Testis (tissue), 3 donors: ENCODE measurements around the gene AGBL4. TPM values are rescaled to one million over a fixed set of nuclear protein-coding genes. Genes with fewer than 3 reads are reported as not detected.

Experiments used
- DNase-seq: peaks from one replicate; pipeline ENCODE4 v3.0.0-alpha.2; 2019
- H3K27ac ChIP-seq, 2 donors: fragments of 200-600 bp; sonication (generic); one replicate each; pipeline ENCODE4 v1.5.1; 2019
- H3K27me3 ChIP-seq: fragments of 200-600 bp; sonication (generic); one replicate; pipeline ENCODE4 v1.5.1; 2019
- H3K36me3 ChIP-seq: fragments of 200-600 bp; sonication (generic); one replicate; pipeline ENCODE4 v1.5.1; 2017; ENCODE audit warnings: low read depth; ENCODE audit errors: missing control alignments
- H3K4me1 ChIP-seq: fragments of 200-600 bp; sonication (generic); one replicate; pipeline ENCODE4 v1.5.1; 2019
- H3K4me3 ChIP-seq, 2 donors: fragments of 200-600 bp; sonication (generic); one replicate each; pipeline ENCODE4 v1.5.1; 2017 to 2019
- H3K9me3 ChIP-seq: fragments of 200-600 bp; sonication (generic); one replicate; pipeline ENCODE4 v1.5.1; 2017
- CTCF ChIP-seq, 3 experiments: fragments of 450-650 bp in 2 of 3; fragments of 200-600 bp in 1 of 3; sonication (generic) in 1 of 3; IDR thresholded peaks; one replicate each; pipeline ENCODE4 v1.5.1; 2016 to 2019; ENCODE audit warnings: antibody characterized with exemption in 3 of 3, mild to moderate bottlenecking in 2 of 3, moderate library complexity in 1 of 3
- POLR2A ChIP-seq: fragments of 450-650 bp; IDR thresholded peaks from one replicate; pipeline ENCODE4 v1.6.1; 2017; ENCODE audit warnings: antibody characterized with exemption, mild to moderate bottlenecking, moderate library complexity
- WGBS, 2 donors: methylation state at CpG; one replicate each; pipeline ENCODE4 v1.1.5; 2018; 5-methylcytosine and 5-hydroxymethylcytosine counted together
- intact Hi-C: fragments of 100-400 bp; cut with DNase I; formaldehyde crosslinking; loops from one replicate; pipeline ENCODE4 v1.15.1; 2023; ENCODE audit warnings: low total_unique reads
- polyA plus RNA-seq: library from polyadenylated mRNA; stranded (reverse); fragments of 350-450 nt; fragmentation: Illumina TruSeq; extraction: RNeasy Lipid Tissue Mini Kit (QIAGEN cat#74804); gene quantifications from one replicate; pipeline ENCODE4 v1.2.3, GENCODE V29; 2014; ENCODE audit warnings: low read depth, low replicate concordance; ENCODE audit not compliant: insufficient read depth
- total RNA-seq, 2 donors: library from RNA; depleted of rRNA; stranded (reverse); fragments of >200 nt; gene quantifications; one replicate each; pipeline ENCODE4 v1.2.3, GENCODE V29; 2016

Gene AGBL4
- total and polyA plus RNA-seq, 3 donors from 2014 or later = 3.3 to 6.9 (median 5.8) TPM

- intact Hi-C loops = no loop called here
- H3K4me3 ChIP-seq = no peak overlapping the region
- WGBS, 2 donors = 50 to 55% methylated on average over 2 of the region's 2 CpGs
Measured at GRCh38 chr1:48576565-48576964, 1447.2 kb downstream of the AGBL4 start.

GRCh38 chr1:48572646-48573258 is 1451.0 kb downstream of the AGBL4 start:
- peak; percentile 10 to 54 (median 48) for TF ChIP-seq CTCF (IDR thresholded peaks at IDR 0.05)
- no peak for TF ChIP-seq POLR2A
- no peaks in the 10 kb centered on the region for H3K4me1 ChIP-seq
- no peak overlapping the region for H3K4me3 ChIP-seq
- peak; percentile 72 for DNase-seq
- no peaks in the 10 kb centered on the region for H3K9me3 ChIP-seq
- intact Hi-C loops = no loop called here
- H3K27ac ChIP-seq = no peak overlapping the region
- H3K27me3 ChIP-seq = no peaks in the 10 kb centered on the region
- H3K36me3 ChIP-seq = no peaks in the 10 kb centered on the region
- 59 to 70% methylated on average over 7 of the region's 7 CpGs for WGBS, 2 donors

More at GRCh38 chr1:48576565-48576964, 1447.2 kb downstream of the AGBL4 start:
- H3K27ac ChIP-seq = no peak overlapping the region
- no peaks in the 10 kb centered on the region for H3K27me3 ChIP-seq
- no peak for DNase-seq
- TF ChIP-seq POLR2A (no peak), CTCF (IDR thresholded peaks at IDR 0.05) (no peak)
- H3K36me3 ChIP-seq = no peaks in the 10 kb centered on the region
- H3K9me3 ChIP-seq = no peaks in the 10 kb centered on the region
- no peaks in the 10 kb centered on the region for H3K4me1 ChIP-seq

GRCh38 chr1:48572134-48572533 is 1451.6 kb downstream of the AGBL4 start:
- intact Hi-C loops = no loop called here
- 72 to 83% methylated on average over 4 of the region's 4 CpGs for WGBS, 2 donors
- TF ChIP-seq CTCF (IDR thresholded peaks at IDR 0.05) (no peak), POLR2A (no peak)
- no peak overlapping the region for H3K4me3 ChIP-seq
- H3K36me3 ChIP-seq = no peaks in the 10 kb centered on the region
- no peak for DNase-seq
- H3K27ac ChIP-seq = no peak overlapping the region
- no peaks in the 10 kb centered on the region for H3K4me1 ChIP-seq
- no peaks in the 10 kb centered on the region for H3K27me3 ChIP-seq
- no peaks in the 10 kb centered on the region for H3K9me3 ChIP-seq

- Histone ChIP-seq H3K9me3 (no peaks in the 10 kb centered on the region), H3K4me3 (no peak overlapping the region), H3K27ac (no peak overlapping the region), H3K27me3 (no peaks in the 10 kb centered on the region), H3K4me1 (no peaks in the 10 kb centered on the region), H3K36me3 (no peaks in the 10 kb centered on the region)
- no peak for DNase-seq
- 71 to 75% methylated on average over 3 of the region's 3 CpGs for WGBS, 2 donors
- intact Hi-C loops = no loop called here
- TF ChIP-seq POLR2A (no peak), CTCF (IDR thresholded peaks at IDR 0.05) (no peak)
Measured at GRCh38 chr1:48571303-48571987, 1452.3 kb downstream of the AGBL4 start.

- no peak for DNase-seq
- Histone ChIP-seq H3K27ac (no peak overlapping the region), H3K4me3 (no peak overlapping the region), H3K27me3 (no peaks in the 10 kb centered on the region), H3K9me3 (no peaks in the 10 kb centered on the region), H3K4me1 (no peaks in the 10 kb centered on the region), H3K36me3 (no peaks in the 10 kb centered on the region)
- 77 to 87% methylated on average over 7 of the region's 7 CpGs for WGBS, 2 donors
- TF ChIP-seq CTCF (IDR thresholded peaks at IDR 0.05) = no peak
- no peak for TF ChIP-seq POLR2A
- intact Hi-C loops = no loop called here
Measured at GRCh38 chr1:48570568-48570967, 1453.2 kb downstream of the AGBL4 start.
